Measurements from ENCODE around the gene SUPT16H.

SUPT16H gene

DNA sequence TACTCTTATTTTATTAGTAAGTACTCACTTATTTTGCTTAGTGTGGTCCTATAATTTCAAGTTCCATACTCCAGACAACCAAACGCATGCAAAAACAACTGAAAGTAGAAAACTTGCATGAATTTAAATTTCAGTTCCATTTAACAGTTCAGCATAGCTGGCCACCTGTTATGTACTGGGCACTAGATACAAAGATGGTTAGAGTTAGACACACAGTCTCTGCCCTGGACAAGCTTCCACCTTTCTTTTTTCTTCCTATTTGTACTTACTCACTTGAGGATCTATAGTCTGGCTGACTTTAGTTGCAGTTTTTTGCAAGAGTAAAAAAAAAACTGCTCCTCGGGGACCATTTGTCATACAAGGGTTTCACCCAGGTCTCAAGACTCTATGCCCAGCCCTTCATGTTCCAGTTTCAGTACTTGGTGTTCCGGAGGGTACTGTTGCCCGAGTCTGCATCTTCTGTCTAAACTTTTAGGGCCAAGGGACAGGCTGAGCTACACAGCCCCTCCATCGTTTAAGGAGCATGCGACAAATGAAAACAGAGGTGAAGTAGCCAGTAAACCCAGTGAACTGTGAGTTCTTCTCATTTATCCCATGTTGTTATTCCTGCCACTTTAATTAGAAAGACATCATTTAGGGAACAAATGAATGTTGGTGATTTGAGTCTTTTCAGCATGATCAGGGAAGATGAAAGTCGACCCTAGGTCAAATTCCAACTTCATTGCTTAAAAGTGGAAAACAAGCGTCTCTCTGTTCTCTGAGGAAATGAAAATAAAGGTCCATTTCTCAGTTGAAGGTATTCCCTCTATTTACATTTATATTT is 81.6 kb downstream of the SUPT16H start:
- no peak for DNase-seq (ENCODE audit: low read depth in 2 of 2)
